ENCODE measurements around the gene MSANTD1. TPM values are rescaled to one million over a fixed set of nuclear protein-coding genes. Genes with fewer than 3 reads are reported as not detected.

MSANTD1 gene
- total RNA-seq, 1 donor from 2014 or later = 1.9 TPM

DNA sequence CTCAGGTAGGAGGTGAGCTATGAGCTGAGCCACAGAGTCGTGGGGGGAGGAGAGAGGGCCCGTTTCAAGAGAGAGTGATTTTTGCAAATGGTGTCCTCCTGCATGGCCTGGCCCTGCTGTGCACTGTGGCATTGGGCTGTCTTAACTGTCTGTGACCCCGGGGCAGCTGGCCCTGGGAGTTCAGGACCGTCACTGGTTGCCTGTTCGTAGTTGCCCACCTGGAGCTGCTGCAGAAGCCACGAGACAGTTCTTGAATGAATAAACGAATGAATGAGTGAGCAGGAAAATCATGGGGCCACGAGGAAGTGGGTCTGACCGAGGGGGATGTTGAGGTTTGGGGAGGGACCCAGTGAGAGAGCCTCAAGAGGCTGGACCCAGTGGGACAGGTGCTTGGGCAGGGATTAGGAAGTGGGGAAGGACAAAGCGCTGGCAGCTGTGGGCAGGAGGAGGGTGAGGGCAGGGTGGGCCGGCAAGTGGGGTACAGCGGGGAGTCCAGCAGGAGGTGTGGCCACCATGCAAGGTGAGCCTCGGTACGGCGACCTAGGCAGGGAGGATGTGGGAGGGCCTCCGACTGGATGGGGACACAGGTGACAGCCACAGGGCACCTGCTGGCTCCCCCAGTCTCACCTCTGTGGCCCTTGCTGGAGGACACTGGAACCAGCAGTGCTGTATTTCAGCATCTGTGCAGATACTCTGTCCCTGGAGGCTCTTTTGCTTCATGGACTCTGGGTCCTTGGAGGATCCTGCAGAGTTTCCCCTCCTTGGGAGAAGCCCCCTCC is 54.0 kb downstream of the MSANTD1 start:
- H3K9me3 ChIP-seq = no peaks in the 10 kb centered on the region
- TF ChIP-seq, protein P1, sequence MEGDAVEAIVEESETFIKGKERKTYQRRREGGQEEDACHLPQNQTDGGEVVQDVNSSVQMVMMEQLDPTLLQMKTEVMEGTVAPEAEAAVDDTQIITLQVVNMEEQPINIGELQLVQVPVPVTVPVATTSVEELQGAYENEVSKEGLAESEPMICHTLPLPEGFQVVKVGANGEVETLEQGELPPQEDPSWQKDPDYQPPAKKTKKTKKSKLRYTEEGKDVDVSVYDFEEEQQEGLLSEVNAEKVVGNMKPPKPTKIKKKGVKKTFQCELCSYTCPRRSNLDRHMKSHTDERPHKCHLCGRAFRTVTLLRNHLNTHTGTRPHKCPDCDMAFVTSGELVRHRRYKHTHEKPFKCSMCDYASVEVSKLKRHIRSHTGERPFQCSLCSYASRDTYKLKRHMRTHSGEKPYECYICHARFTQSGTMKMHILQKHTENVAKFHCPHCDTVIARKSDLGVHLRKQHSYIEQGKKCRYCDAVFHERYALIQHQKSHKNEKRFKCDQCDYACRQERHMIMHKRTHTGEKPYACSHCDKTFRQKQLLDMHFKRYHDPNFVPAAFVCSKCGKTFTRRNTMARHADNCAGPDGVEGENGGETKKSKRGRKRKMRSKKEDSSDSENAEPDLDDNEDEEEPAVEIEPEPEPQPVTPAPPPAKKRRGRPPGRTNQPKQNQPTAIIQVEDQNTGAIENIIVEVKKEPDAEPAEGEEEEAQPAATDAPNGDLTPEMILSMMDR (IDR thresholded peaks at IDR 0.05) = no peak
- intact Hi-C loops (cut with DNase I) = no loop called here
- ATAC-seq (no peak), DNase-seq (no peak)
- no peak overlapping the region for H3K4me3 ChIP-seq
- H3K27ac ChIP-seq = no peak overlapping the region
- H3K36me3 ChIP-seq = no peaks in the 10 kb centered on the region
- H3K27me3 ChIP-seq (ENCODE audit: low read depth) = no peaks in the 10 kb centered on the region
- peaks cover 57% of the 10 kb centered on the region for H3K4me1 ChIP-seq

GRCh38 chr4:3303565-3303824 is 54.5 kb downstream of the MSANTD1 start:
- Histone ChIP-seq H3K4me1 (peaks cover 57% of the 10 kb centered on the region), H3K27me3 (ENCODE audit: low read depth) (no peaks in the 10 kb centered on the region), H3K9me3 (no peaks in the 10 kb centered on the region), H3K36me3 (no peaks in the 10 kb centered on the region), H3K27ac (no peak overlapping the region), H3K4me3 (no peak overlapping the region)
- ATAC-seq = no peak
- DNase-seq = no peak
- TF ChIP-seq, protein P1 (IDR thresholded peaks at IDR 0.05) = no peak
- intact Hi-C loops (cut with DNase I) = no loop called here

GRCh38 chr4:3303923-3304710 is 55.2 kb downstream of the MSANTD1 start:
- intact Hi-C loops (cut with DNase I) = no loop called here
- Histone ChIP-seq H3K27ac (peak overlapping the region; percentile 47), H3K4me1 (peaks cover 54% of the 10 kb centered on the region), H3K4me3 (no peak overlapping the region), H3K36me3 (no peaks in the 10 kb centered on the region), H3K27me3 (ENCODE audit: low read depth) (no peaks in the 10 kb centered on the region), H3K9me3 (no peaks in the 10 kb centered on the region)
- TF ChIP-seq, protein P1 (IDR thresholded peaks at IDR 0.05) = no peak
- DNase-seq = no peak
- no peak for ATAC-seq

DNA sequence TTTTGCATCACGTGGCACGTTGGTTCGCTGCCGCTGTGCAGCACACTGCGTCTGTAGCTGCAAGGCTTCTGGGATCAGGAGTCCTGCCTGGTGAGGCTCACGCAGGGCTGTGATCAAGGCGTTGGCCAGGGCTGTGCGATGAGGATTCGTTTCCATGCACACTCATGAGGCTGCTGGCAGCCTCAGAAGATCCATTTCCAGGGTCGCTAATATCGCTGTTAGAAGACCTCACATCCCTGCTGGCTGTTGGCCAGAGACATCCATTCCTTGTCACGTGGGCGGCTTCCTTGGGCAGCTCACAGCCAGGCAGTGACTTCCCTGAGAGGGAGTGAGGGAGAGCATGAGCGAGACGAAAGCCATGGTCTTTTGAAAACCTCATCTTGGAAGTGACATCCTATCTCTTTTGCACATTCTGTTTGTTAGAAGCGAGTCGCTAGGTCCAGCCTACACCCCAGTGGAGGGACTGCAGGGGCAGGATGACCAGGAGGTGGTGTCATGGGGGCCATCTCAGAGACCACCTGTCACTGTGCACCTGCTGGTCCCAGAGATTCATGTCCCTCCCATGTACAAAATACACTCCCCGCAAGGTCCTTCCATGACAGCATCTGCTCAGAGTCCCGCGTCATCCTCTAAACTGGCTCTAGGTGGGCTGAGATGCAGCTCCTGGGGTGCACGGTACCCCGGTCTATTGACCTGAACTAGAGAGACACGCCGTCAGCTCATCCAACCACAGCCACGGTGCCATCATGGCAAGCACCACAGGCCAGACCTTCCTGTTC is 56.1 kb downstream of the MSANTD1 start:
- ATAC-seq = no peak
- H3K4me3 ChIP-seq = peak overlapping the region; percentile 11
- intact Hi-C loops (cut with DNase I) = no loop called here
- TF ChIP-seq, protein P1 (IDR thresholded peaks at IDR 0.05) = no peak
- H3K9me3 ChIP-seq = no peaks in the 10 kb centered on the region
- H3K27me3 ChIP-seq (ENCODE audit: low read depth) = no peaks in the 10 kb centered on the region
- H3K4me1 ChIP-seq = peaks cover 45% of the 10 kb centered on the region
- no peaks in the 10 kb centered on the region for H3K36me3 ChIP-seq
- DNase-seq = peak; percentile 37
- H3K27ac ChIP-seq = peak overlapping the region; percentile 47

GRCh38 chr4:3305610-3306371 is 56.8 kb downstream of the MSANTD1 start:
- intact Hi-C loops (cut with DNase I) = no loop called here
- H3K4me1 ChIP-seq = peaks cover 40% of the 10 kb centered on the region
- no peaks in the 10 kb centered on the region for H3K27me3 ChIP-seq (ENCODE audit: low read depth)
- H3K4me3 ChIP-seq = no peak overlapping the region
- H3K9me3 ChIP-seq = no peaks in the 10 kb centered on the region
- ATAC-seq (no peak), DNase-seq (peak; percentile 32)
- H3K27ac ChIP-seq = peak overlapping the region; percentile 47
- TF ChIP-seq, protein P1 (IDR thresholded peaks at IDR 0.05) = no peak
- H3K36me3 ChIP-seq = no peaks in the 10 kb centered on the region
